Endometrial microvascular endothelial cells (primary cell): ENCODE results near the gene TMUB2. TPM values are rescaled to one million over a fixed set of nuclear protein-coding genes. Genes with fewer than 3 reads are reported as not detected.

Experiments
- in situ Hi-C: cut with HindIII; loops from 2 replicates; pipeline ENCODE4 v1.10.0; 2017; ENCODE audit warnings: low sequenced_read_pairs, low pct_unique_long_range_greater_than_20kb; ENCODE audit errors: inconsistent ontology term
- total RNA-seq: library from RNA; depleted of rRNA; stranded (reverse); fragments of >200 nt; gene quantifications from one replicate; pipeline ENCODE4 v1.2.3, GENCODE V29; 2015; ENCODE audit errors: inconsistent ontology term

The TMUB2 gene
- total RNA-seq, 1 donor from 2014 or later = 49.2 TPM

DNA sequence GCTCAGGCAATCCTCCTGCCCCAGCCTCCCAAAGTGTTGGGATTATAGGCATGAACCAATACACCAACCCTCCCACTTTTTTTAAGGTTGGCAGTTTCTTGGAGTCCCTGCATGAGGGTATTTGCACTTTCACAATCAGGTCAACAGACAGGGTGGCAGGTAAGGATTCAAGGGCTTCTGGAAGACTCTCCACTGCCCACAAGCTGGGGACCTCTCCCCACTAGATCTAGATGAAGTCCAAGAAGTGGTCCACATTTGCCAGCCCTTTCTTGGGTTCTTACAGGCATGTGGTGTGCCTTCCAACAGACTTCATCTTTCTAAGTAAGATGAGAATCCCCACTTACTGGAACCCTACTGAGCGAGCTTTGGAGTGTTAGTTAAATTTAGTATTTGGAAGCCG is 12.3 kb upstream of the TMUB2 start:
- in situ Hi-C loops = no loop called here

DNA sequence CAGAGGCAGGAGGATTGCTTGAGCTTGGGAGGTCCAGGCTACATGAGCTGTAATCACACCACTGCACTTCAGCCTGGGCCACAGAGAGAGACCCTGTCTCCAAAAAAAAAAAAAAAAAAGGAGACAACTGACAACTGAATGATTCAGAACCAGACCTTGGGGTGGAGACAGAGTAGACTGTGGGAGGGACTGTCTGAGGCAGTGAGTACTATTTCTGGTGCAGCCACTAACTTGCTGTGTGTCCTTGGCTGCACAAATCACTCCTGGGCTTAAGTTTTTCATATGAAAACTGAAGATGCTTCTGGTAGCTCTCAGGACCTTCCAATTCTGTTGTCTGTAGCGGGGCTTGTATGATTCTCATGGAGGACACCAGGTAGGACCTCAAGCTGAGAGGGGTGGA is 10.5 kb upstream of the TMUB2 start:
- in situ Hi-C loops = no loop called here

DNA sequence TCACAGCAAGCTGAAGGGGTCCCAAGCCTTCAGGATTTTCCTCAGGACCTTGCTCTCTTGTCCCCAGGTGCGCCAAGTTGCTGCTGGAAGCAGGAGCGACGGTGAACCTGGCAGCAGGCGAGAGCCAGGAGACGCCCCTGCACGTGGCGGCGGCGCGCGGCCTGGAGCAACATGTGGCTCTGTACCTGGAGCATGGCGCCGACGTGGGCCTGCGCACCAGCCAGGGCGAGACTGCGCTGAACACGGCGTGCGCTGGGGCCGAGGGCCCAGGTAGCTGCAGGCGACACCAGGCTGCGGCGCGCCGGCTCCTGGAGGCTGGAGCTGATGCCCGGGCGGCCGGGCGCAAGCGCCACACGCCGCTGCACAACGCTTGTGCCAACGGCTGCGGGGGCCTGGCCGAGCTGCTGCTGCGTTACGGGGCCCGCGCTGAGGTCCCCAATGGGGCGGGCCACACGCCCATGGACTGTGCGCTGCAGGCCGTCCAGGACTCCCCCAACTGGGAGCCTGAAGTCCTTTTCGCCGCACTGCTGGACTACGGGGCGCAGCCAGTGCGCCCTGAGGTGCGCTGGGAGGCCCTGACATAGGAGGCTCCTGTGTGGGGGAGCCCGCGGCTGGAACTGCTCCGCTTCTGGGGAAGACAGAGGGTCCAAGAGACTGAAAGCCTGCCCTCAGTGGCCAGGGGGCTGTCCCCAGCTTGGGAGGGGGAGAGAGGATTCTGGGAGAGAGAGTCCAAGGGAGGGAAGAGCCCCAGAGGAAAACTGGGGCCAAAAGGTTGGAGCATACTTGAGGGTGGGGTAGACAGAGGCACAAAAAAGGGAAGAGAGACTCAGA is 9.9 kb upstream of the TMUB2 start:
- in situ Hi-C loops = no loop called here

DNA sequence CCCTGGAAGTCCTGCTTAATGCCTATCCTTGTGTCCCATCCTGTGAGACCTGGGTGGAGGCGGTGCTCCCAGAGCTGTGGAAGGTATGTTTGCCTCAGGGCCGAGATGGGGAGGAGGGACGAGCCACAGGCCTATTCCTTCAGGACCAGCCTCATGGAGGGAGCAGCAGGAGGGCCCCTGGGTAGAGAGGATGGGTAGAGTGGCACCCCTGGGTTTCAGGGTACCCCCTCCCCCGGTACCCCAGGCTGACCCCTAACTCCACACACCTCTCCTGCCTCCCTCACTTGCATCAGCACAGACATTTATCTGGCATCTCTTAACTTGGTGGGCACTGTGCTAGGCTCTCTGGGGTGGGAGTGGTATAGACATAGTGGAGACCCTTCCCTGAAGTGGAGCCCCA is 9.1 kb upstream of the TMUB2 start:
- in situ Hi-C loops = no loop called here

GRCh38 chr17:44178133-44178532 is 8.6 kb upstream of the TMUB2 start:
- in situ Hi-C loops = no loop called here

DNA sequence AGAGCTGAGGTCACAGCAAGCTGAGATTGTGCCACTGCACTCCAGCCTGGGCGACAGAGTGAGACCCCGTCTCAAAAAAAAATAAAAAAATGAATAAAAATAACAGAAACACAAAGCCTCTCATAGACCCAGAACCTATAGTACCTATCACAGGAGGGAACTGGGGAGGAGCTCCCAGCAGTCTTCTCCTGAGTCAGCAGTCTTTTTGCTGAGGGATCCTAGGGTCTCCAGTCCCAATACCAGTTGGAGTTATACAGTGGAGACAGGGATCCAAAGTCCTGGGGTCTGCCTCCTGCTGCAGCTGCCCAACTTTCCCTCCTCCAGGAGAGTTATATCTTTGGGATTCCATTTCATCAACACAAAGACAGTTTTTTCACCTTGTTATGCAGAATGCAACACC is 3.7 kb upstream of the TMUB2 start:
- in situ Hi-C loops = no loop called here

DNA sequence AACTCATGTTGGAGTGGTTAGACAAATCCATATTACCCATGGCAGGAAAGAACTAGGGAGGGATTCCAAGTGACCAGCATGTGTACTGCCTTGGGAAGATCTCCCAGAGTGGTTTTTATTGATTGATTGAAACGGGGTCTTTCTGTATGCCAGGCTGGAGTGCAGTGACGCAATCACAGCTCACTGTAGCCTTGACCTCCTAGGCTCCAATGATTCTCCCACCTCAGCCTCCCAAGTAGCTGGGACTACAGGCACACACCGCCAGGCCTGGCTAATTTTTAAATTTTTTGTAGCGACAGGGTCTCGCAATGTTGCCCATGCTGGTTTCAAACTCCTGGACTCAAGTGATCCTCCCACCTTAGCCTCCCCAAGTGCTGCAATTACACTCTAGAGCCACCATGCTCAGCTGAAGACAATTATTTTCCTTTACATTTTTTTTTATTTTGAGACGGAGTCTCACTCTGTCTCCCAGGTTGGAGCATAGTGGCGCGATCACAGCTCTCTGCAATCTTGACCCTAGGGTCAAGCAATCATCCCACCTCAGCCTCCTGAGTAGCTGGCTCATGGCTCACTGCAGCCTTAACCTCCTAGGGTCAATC is 2.5 kb upstream of the TMUB2 start:
- in situ Hi-C loops = no loop called here

DNA sequence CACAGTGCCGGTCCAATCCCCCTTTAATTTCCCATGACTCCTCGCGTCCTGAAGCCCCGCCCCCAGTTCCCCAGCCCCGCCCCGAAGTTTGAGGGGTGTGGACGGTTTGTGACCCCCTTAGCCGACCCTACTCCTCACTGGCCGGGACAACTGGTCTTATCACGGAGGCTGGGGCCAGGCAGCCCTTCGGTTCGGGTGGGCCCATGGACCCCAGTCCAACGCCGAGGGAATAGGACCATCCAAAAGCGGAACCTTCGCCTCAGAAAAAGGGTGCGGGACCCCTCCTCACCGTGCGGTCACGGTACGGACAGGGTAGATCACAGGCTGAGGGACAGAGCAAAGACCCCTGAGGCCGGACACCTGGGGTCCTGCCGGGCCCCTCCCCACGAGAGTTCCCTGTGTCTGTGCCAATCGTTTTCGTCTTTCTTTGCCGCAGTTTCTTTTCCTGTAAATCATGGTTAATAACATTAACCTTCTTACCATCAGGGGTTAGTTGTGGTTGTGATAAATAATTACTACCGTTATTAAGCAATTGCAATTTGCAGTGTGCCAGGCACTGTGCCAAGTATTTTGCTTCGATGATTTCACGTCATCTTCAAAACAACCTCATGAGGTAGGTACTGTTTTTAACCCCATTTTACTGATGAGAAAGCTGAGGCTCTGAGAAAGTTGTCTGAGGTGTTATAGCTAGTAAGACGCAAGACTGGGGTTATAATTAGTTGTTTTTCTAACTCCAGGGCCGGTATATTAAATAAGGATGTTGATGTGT is 543 bp downstream of the TMUB2 start:
- in situ Hi-C loops = no loop called here

GRCh38 chr17:44188576-44189403 is 2.0 kb downstream of the TMUB2 start:
- in situ Hi-C loops = no loop called here

DNA sequence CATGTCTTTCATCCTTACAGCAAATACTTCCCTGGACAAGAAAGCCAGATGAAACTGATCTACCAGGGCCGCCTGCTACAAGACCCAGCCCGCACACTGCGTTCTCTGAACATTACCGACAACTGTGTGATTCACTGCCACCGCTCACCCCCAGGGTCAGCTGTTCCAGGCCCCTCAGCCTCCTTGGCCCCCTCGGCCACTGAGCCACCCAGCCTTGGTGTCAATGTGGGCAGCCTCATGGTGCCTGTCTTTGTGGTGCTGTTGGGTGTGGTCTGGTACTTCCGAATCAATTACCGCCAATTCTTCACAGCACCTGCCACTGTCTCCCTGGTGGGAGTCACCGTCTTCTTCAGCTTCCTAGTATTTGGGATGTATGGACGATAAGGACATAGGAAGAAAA is 3.7 kb downstream of the TMUB2 start:
- in situ Hi-C loops = no loop called here

- in situ Hi-C loops = no loop called here
Observed at GRCh38 chr17:44191369-44191768, 4.6 kb downstream of the TMUB2 start.

DNA sequence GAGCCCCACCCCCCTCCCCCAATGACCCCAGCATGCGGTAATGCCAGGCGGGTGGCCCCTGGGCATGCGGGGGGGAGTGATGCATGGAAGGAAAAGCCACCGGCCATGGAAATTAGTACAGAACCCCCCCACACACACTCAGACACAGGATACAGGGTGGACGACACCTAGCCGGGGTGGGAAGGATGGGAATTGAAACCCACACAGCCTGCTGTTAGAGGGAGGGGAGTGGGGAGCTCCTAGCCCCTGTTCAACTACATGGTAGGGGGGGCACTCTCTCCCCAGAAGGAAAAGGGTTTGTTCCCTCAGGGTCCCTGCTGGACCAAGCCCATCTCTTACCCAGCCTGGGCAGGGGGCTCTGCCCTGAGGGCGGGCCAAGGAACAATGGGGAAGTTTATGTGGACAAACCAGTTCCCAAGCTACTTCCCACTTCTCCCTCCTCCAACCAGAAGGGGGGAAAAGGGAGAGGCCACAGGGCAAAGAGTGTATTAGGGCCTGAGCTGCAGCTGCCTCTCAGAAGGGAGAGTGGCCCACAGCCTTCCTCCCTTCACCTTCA is 5.2 kb downstream of the TMUB2 start:
- in situ Hi-C loops = no loop called here

DNA sequence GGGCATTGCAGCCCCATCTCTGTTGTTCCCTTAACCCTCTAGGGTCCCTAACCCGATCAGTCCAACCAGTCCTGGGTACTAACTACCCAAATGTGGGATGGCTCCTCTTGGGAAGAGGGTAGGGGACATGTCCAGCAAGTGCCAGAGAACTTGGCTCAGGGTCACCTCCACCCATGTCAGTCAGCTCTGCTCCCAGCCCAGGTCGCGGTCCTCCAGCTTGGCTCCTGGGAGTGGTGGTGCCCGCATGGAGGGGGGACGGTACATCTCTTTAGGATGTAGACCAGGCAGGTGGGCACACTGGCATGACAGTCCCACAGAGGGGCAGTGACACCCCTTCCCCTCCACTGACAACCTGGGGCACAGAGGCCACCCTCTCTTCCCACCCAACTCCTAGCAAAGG is 6.0 kb downstream of the TMUB2 start:
- in situ Hi-C loops = no loop called here

GRCh38 chr17:44193326-44194084 is 6.7 kb downstream of the TMUB2 start:
- in situ Hi-C loops = no loop called here

GRCh38 chr17:44197107-44197506 is 10.3 kb downstream of the TMUB2 start:
- in situ Hi-C loops = no loop called here

DNA sequence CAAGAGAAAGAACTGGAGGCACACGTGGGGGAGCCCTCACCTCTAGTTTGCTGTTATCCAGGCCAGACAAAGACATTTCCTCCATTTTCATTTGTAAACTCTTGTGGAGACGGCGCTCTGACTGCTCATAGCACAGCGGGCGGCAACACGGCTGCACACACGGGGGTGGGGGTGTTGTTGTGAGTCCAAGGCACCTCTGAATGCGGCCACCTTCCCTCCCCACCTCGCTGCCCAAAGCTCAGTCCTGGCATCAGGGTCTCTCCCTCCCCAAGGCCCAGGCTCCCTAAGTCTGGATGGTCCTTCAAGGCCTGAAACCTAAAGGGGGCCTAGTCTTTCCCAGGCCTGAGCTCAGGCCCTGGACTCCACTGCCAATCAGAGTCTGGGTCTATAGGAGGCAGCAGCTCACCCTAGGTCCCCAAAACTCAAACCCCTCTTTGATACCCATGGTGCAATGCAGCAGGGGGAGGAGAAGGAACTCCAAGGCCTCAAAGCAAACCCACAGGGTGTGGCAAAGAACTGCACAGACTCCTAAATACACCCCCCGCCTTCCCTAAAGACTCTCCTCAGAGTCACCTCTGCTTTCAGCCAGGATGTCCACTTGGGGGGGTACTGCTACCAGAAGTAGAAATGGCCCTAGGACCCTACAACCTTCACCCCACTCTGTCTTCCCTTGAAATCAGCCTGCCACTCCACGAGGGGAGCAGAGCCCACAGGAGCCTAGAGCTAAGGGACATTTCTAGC is 11.4 kb downstream of the TMUB2 start:
- in situ Hi-C loops = no loop called here

- in situ Hi-C loops = no loop called here
Observed at GRCh38 chr17:44198721-44199552, 12.2 kb downstream of the TMUB2 start.
